Glomerular endothelial cell (primary cell): ENCODE data around the gene HLA-DQB1. TPM values are rescaled to one million over a fixed set of nuclear protein-coding genes. Genes with fewer than 3 reads are reported as not detected.
"Not testable (repeated sequence)": the region's sequence is repeated elsewhere in the genome, so short reads cannot be mapped to it uniquely, and the experiment has no call there.

Source experiments
- DNase-seq: peaks from one replicate; pipeline ENCODE4 v3.0.0-alpha.2; 2011; ENCODE audit warnings: low read depth, low spot score; ENCODE audit errors: extremely low read depth
- total RNA-seq: library from RNA; depleted of rRNA; stranded (reverse); fragments of >200 nt; gene quantifications from 2 replicates; pipeline ENCODE4 v1.2.3, GENCODE V29; 2015

The HLA-DQB1 gene
- total RNA-seq, 1 donor from 2014 or later = 1.1 TPM

DNA sequence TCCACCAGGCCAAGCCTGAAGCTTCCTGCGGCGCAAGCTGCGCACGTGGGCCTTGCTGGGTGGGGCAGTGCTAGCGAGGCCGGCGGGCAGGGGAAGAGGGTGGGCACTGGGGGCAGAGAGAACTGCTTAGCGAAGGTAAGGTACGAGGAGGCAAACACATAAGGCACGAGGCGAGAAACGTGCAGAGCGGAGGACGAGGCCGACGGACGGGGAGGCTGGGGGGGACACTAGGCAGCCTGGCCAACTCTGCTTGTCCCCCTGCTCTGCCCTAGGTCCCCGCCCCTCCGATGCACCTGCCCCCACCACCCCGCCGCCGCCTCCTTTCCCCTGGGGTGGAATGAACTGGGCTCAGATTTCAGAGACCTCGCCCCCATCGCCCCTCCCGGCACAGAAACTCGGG, 2.1 kb downstream of the HLA-DQB1 start:
- no peak for DNase-seq

DNA sequence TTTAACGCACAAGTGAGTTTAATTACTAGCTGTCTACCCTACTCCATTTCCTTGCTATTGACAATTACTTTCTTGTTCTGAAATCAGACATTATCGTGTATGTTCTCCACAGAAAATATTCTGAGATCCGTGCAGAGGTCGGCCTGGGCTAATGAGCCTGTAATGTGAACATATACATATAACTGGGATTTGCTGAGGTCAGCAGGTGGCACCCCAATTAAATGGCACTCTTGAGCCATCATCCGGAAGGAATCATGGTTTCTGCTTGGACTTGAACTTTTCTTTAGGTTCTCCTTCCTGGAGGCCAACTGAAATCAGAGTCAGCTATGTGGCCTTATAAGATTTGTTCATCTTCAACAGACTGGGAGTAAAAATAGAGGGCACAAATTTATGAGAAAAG, 3.6 kb downstream of the HLA-DQB1 start:
- DNase-seq = no peak

DNA sequence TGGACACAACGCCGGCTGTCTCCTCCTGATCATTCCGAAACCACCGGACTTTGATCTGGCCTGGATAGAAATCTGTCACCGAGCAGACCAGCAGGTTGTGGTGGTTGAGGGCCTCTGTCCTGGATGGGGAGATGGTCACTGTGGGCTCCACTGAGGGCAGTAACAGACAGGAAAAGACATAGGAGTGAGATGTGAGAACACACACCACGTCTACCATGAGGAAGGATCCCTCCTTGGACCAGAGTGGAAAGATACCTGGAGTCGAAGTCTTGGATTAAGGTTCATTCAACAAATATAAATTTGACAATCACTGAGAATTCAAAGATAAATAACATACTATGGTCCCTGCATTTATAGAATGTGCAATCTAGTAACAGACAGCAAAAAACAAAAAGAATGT, 4.4 kb downstream of the HLA-DQB1 start:
- DNase-seq = no peak

DNA sequence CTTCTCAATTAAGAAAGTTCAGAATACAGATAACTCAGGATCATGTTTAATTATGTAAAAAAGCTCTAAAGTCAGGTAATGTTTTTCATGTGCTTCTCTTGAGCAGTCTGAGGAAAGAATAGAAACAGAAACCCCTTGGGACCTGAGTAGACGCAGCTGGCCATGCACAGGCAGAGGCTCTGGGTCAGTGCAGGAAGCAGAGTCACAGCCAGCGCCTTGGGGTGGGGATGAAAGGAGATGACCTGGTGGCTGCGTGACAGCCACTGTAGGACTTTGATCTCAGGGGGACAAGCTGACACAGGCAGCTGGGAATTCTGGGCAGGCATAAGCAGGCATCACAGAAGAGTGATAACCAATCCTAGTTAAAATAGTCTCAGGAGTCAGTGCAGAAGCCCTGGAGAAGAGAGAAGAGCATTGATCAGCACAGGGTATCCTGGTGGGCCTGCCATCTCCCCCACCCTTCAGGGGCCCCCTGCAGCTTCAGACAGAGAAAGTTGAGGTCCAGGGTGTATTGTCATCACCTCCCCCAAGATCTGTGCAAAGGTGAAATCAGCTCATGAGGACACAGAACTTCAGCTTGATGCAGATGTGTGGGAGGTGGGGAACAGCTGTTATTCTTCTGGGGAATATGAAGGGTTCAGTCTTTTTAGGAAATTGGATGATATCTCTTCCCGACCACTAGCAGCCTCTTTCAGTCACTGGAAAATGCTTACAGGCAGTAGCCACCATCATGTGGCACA, 6.4 kb downstream of the HLA-DQB1 start:
- no peak for DNase-seq

DNA sequence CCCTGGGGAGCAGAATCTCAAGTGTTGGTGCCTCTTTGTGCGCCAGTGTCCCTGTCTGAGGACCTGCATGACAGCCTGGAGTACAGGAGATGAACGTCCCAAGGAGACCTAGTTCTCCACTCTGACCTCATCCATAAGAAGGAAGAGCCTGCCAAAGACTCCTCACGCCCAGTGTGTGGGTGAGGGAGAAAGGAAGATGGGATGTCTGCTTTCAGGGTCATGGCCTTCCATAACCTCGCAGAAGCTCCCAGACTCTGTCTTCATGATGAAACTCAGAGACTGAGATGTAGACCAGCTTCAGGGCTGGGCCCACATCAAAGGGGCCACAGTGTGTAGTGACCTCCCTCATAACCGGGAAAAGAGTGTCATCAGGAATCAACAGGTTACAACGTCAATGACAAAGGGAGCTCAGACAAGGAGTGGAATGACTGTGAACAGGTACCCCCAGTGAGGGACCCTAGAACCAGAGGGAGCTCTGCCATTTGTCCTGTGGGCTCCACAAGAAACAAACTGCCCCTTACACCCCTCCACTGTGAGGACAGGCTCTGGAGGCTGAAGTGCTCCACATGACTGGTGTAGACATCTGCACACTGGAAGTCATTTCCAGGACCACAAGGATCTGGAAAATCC, 8.1 kb downstream of the HLA-DQB1 start:
- no peak for DNase-seq

DNA sequence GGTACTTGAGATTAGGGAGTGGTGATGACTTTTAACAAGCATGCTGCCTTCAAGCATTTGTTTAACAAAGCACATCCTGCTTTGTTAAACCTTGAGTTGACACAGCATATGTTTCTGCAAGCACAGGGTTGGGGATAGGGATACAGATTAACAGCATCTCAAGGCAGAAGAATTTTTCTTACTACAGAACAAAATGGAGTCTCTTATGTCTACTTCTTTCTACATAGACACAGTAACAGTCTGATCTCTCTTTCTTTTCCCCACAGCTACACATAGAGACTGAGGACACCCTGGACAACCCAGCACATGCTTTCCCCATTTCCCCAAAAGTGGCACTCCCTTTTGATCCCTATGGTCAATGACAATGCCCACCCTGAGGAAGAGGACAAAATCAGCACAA, 8.6 kb downstream of the HLA-DQB1 start:
- not testable (repeated sequence) for DNase-seq

DNA sequence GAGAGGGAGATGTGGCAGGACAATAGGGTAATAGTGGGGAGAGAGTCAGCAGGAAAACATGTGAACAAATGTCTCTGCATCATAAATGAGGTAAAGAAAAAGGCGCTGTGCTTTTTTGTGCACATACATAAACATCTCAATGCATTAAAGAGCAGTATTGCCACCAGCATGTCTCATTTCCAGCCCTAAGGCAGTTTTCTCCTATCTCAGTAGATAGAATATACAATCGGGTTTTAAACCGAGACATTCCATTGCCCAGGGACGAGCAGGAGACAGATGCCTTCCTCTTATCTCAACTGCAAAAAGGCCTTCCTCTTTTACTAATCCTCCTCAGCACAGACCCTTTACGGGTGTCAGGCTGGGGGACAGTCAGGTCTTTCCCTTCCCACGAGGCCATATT, 9.1 kb downstream of the HLA-DQB1 start:
- DNase-seq = not testable (repeated sequence)

DNA sequence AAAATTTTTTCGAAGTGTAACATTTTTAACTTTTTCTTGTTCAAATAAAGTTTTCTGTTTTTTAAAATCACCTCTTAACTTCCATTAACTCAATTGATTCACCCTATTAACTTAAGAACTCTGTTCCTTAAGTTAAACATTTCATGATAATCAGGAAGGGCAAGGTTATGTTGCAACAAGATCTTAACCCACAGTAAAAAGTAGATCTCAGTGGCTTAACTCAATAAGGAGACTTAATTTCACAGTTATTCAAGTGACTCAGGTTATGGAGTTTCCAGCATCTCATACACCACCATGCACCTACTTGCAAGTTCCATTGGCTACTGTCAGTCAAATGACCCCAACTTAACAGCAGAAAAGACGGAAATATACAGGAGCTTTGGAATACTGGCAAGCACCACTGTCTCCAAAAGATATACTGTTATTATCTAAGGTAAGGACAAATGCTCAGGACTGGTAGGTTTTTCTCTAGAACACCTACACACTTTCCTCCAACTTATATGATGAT, 11.2 kb downstream of the HLA-DQB1 start:
- DNase-seq = no peak

DNA sequence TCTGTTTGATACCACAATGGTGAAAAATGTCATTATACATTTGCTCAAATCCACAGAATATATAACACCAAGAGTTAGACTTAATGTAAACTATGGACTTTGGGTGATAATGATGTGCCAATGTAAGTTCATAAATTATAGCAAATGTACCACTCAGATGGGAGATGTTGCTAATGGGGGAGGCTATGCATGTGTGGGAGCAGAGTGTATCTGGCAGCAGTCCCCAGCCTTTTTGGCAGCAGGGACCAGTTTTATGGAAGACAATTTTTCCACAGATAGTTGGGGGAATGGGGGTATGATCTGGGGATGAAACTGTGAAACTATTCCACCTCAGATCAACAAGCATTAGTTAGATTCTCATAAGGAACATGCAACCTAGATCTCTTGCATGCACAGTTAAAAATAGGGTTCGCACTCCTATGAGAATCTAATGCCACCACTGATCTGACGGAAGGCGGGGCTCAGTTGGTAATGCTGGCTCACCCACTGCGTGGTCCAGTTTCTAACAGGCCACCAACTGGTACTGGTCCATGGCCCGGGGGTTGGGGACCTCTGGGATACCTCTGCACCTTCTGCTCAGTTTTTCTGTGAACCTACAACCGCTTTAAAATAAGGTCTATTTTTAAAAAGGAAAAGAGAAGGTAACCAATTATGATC, 21.3 kb downstream of the HLA-DQB1 start:
- no peak for DNase-seq

DNA sequence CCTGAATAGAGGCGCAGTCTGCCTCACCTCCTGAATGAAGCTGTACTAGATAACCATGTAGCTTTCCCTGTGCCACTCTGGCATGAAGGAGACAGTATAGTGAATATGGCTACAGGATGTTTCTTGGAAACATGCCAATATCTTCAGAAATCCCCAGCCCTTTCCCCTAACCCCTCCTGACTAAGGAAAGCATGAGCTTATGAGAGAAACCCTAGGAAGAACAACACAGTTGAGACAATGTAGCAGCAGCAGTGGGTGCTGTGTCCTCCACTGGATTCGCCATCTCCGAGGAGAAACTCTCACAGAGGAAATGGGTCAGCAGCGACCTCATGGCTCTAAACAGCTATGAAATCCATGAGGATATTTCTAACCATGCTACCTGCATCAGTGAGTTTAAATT, 22.6 kb downstream of the HLA-DQB1 start:
- DNase-seq = no peak

DNA sequence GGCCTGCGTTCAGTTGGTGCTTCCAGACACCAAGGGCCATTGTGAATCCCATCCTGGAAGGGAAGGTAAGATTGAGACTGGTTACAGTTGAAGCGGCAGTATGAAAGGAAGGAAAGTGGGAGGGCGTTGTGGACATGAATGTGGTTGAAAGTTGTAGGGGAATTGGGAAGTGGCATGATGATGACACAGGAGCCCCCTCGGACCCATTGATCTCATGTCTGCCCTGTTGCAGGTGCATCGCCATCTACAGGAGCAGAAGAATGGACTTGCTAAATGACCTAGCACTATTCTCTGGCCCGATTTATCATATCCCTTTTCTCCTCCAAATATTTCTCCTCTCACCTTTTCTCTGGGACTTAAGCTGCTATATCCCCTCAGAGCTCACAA, 23.7 kb downstream of the HLA-DQB1 start:
- DNase-seq = no peak

DNA sequence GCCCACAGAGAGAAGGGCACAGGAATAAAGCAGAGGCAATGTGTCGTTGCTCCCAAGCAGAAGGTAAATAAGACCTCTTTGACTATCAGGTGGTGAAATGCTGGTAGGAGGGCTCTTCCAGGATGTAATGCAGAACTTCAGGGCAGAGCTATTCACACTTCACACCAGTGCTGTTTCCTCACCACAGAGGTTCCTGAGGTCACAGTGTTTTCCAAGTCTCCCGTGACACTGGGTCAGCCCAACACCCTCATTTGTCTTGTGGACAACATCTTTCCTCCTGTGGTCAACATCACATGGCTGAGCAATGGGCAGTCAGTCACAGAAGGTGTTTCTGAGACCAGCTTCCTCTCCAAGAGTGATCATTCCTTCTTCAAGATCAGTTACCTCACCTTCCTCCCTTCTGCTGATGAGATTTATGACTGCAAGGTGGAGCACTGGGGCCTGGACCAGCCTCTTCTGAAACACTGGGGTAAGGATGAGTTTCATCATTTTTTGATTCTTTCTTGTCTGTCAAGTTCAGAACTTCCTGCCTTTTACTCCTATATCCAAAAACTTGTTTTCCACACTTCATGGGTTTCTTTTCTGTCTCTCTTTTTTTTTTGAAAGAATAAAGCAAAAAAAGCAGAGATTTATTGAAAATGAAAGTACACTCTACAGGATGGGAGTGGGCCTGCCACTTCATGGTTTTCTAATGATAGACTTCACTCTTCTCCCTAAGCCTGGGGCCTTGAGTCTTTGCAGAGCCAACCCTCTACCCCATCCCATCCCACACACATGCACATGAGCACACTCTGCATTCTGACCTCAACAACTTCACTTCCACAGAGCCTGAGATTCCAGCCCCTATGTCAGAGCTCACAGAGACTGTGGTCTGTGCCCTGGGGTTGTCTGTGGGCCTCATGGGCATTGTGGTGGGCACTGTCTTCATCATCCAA, 24.4 kb downstream of the HLA-DQB1 start:
- DNase-seq = not testable (repeated sequence)

DNA sequence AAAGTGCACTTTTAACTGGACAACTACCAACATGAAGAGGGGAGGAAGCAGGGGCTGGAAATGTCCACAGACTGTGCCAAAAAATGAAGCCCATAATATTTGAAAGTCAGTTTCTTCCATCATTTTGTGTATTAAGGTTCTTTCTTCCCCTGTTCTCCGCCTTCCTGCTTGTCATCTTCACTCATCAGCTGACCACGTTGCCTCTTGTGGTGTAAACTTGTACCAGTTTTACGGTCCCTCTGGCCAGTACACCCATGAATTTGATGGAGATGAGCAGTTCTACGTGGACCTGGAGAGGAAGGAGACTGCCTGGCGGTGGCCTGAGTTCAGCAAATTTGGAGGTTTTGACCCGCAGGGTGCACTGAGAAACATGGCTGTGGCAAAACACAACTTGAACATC, 25.3 kb downstream of the HLA-DQB1 start:
- DNase-seq = no peak

DNA sequence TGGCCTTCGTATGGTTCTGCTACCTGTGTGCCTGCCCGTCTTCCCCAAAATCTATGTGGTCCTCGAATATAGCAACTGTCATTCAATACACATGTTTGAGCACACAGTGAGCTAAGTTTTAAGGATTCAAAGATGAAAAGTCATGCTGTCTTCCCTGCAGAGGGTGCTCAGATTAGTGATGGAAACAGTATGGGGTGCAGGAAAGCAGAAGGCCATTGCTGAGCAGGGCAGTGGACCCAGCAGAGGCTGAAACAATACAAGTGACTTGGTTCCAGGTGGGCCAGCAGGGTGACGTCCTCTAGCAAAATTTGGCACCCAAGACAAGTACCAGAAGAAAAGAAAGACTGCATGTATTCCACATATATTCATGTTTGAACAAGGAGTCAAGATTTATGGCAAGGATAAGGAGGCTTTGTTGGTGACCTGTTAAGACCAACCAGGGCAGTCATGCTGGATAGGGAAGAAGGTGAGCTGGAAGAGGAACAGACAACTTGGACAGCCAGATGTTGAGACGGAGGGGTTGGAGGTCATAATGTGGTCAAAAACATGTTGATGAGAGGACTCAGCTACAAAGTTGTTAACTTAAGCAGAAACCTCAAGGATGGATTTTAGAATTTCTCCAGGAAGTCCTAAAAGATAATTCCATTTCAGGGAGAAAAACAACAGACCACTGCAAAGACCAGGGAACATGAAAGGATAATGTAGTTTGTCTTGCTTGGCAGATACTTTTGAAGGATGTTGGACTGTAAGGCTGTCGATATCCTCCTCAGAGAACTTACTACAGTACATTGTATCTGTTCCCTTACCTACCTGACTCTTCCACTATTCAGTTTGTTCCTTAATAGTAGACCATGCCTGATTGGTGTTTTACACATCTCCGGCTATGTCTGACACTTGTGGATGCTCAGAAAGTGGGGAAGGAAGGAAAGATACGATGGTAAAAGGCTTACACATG, 26.7 kb downstream of the HLA-DQB1 start:
- DNase-seq = no peak

DNA sequence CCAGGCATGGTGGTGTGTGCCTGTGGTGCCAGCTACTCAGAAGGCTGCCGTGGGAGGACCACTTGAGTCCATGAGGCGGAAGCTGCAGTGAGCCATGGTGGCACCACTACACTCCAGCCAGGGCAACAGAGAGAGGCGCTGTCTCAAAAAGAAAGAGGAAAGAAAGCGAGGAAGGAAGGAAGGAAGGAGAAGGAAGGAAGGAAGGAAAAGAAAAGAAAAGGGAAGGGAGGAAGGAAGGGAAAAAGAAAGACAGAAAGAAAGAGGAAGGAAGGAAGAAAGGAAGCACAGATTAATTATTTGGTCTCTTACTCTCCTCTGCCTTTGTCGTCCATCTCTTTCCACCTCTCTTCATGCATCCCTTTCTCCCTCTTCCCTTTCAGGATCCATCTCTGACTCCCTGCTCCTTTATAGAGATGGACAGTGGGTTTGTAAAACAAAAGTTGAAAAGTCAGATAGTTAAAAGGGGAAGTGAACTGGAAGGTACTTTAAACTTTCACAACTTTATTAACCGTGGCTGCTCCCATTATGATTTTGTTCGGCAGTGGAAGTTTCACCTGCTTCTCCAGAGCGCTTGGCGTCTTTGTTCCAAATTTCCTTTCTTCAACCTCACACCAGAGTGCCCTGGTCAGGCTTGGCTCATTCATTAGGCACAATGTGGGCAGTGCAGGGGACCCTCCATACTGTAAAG, 27.8 kb downstream of the HLA-DQB1 start:
- no peak for DNase-seq

DNA sequence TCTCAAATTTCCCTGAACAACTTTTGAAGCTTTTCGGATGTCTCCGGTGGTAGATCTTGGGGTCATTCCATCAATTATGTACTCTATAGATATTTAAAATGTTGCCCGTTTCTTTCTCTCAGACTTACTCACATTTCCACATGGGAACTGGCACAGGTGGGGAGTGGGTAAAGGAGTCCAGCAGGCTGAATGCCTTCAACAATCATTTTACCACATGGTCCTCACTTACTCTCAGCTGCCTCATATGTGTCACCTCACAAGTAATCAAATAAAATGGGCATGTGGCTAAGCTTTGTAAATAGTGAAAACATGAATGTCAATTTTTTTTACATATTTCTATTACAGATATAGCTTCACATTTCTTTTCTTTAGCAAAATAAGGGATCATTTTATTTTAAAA, 28.6 kb downstream of the HLA-DQB1 start:
- DNase-seq = no peak

DNA sequence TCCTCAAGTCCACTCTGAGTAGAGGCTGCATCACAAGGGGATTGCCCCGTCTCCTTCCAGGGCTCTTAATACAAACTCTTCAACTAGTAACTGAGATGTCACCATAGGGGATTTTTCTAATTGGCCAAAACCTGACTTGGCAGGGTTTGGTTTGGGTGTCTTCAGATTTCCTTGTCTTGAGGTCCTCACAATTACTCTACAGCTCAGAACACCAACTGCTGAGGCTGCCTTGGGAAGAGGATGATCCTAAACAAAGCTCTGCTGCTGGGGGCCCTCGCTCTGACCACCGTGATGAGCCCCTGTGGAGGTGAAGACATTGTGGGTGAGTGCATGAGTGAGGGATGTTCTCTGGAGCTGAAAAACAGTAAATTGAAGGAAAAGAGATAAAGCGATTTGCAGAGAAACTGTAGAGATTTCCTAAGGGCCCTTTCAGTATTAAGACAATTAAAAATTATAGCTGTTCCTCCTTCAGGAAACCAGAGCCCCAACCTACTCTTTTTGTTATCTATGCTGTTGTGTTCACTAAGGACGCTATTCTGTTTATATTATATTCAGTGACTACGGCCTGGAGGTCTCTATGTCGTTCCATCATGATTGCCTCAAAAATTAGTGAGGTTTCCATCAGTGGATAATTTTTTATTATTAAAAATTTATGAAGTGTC, 29.1 kb downstream of the HLA-DQB1 start, which contains the start of gene HLA-DQA1:
Gene HLA-DQA1 (plus strand): TSS at position 188 of the 662 bp plus-strand sequence. CDS start 53 bp downstream, at position 241.
- no peak for DNase-seq

DNA sequence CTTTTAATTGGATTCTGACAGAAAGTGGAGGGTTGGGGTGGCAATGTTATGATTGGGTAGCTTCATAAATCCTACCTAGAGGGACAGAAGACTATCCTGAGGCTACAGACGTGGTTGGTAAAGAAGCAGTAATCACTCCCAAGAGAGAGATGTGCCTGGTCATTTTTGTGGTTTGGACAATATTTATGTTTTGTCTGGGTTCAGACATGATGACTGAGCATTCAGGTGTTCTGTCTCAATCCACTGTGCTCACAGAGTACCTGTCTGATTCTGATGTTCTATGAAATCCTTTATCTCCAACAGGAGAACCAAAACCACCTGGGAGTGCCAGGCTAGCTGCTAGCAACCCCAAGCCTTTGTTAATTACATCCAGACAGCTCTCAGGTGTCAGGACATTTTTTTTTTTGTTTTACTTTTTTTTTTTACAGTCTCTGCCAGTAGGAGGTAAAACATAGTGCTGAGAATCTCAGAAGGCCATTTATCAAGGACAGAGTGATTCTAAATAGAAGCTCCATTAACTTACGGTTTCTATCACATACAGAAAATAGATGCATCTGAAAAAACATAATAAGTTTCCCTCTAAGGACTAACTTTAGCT, 30.8 kb downstream of the HLA-DQB1 start:
- DNase-seq = no peak
